Glutamatergic neuron (in vitro differentiated cells): ENCODE data around the gene PSMD11. TPM values are rescaled to one million over a fixed set of nuclear protein-coding genes. Genes with fewer than 3 reads are reported as not detected.

ENCODE experiments used
- DNase-seq: peaks from one replicate; pipeline ENCODE4 v3.0.0; 2022
- H3K27ac Mint-ChIP-seq: one replicate; pipeline ENCODE4 v1.8.0; 2020; ENCODE audit warnings: mild to moderate bottlenecking, mixed read lengths, inconsistent platforms; ENCODE audit not compliant: unreplicated experiment
- H3K27me3 Mint-ChIP-seq: one replicate; pipeline ENCODE4 v1.8.0; 2020; ENCODE audit warnings: mild to moderate bottlenecking, moderate library complexity, mixed read lengths, inconsistent platforms; ENCODE audit not compliant: unreplicated experiment
- H3K36me3 Mint-ChIP-seq: one replicate; pipeline ENCODE4 v1.8.0; 2020; ENCODE audit warnings: mild to moderate bottlenecking, mixed read lengths, inconsistent platforms; ENCODE audit not compliant: unreplicated experiment
- H3K4me1 Mint-ChIP-seq: one replicate; pipeline ENCODE4 v1.8.0; 2020; ENCODE audit warnings: mild to moderate bottlenecking, low read depth, mixed read lengths, inconsistent platforms; ENCODE audit not compliant: unreplicated experiment
- H3K4me3 Mint-ChIP-seq: one replicate; pipeline ENCODE4 v1.8.0; 2020; ENCODE audit warnings: mild to moderate bottlenecking, mixed read lengths, inconsistent platforms; ENCODE audit not compliant: unreplicated experiment
- H3K9me3 Mint-ChIP-seq: one replicate; pipeline ENCODE4 v1.8.0; 2020; ENCODE audit warnings: mild to moderate bottlenecking, moderate library complexity, mixed read lengths, inconsistent platforms; ENCODE audit not compliant: unreplicated experiment
- total RNA-seq: library from RNA; stranded (reverse); fragmentation: NEBNext Ultra II Directional; extraction: Animal tissue kit (Norgen Biotek cat#: 25700); gene quantifications from one replicate; pipeline ENCODE4 v1.2.1, GENCODE V29; 2021; ENCODE audit not compliant: unreplicated experiment
- TF ChIP-seq, protein P1 (sequence below): fragments of 200-600 bp; sonication (generic); IDR thresholded peaks from one replicate; pipeline ENCODE4 v1.5.0; 2021; ENCODE audit not compliant: partially characterized antibody, unreplicated experiment

Gene PSMD11
- total RNA-seq, 1 donor from 2014 or later: 94.1 TPM

- no peak overlapping the region for H3K4me3 Mint-ChIP-seq
Observed at GRCh38 chr17:32471652-32472051, 27.3 kb downstream of the PSMD11 start.

DNA sequence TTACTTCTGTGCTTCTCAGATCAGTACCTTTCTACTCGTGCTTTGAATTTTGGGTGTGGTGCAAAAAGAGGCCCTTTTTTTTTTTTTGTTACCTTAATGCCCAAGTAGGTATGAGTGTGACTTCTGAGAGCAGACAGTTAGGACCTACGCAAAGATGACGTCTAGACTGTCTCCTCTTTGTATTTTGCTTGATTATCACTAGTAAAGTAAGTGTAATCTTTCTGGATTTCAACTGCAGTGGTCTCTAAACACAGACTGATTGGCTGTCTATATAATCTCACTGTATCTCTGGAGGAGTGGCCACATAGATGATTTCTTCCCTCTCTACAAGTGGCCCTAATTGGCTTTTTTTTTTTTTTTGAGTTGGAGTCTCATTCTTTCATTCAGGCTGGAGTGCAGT lies 30.9 kb downstream of the PSMD11 start:
- Mint-ChIP-seq H3K4me3 (no peak overlapping the region), H3K36me3 (no peaks in the 10 kb centered on the region), H3K27ac (no peak overlapping the region), H3K9me3 (peaks cover 2% of the 10 kb centered on the region), H3K27me3 (peaks cover 4% of the 10 kb centered on the region), H3K4me1 (no peaks in the 10 kb centered on the region)
- DNase-seq: no peak
- TF ChIP-seq, protein P1, sequence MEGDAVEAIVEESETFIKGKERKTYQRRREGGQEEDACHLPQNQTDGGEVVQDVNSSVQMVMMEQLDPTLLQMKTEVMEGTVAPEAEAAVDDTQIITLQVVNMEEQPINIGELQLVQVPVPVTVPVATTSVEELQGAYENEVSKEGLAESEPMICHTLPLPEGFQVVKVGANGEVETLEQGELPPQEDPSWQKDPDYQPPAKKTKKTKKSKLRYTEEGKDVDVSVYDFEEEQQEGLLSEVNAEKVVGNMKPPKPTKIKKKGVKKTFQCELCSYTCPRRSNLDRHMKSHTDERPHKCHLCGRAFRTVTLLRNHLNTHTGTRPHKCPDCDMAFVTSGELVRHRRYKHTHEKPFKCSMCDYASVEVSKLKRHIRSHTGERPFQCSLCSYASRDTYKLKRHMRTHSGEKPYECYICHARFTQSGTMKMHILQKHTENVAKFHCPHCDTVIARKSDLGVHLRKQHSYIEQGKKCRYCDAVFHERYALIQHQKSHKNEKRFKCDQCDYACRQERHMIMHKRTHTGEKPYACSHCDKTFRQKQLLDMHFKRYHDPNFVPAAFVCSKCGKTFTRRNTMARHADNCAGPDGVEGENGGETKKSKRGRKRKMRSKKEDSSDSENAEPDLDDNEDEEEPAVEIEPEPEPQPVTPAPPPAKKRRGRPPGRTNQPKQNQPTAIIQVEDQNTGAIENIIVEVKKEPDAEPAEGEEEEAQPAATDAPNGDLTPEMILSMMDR: no peak

More at GRCh38 chr17:32471652-32472051, 27.3 kb downstream of the PSMD11 start:
- Mint-ChIP-seq H3K9me3 (no peaks in the 10 kb centered on the region), H3K4me1 (no peaks in the 10 kb centered on the region), H3K27me3 (peaks cover 4% of the 10 kb centered on the region), H3K36me3 (peaks cover 6% of the 10 kb centered on the region), H3K27ac (no peak overlapping the region)
- TF ChIP-seq, protein P1: no peak
- DNase-seq: no peak

DNA sequence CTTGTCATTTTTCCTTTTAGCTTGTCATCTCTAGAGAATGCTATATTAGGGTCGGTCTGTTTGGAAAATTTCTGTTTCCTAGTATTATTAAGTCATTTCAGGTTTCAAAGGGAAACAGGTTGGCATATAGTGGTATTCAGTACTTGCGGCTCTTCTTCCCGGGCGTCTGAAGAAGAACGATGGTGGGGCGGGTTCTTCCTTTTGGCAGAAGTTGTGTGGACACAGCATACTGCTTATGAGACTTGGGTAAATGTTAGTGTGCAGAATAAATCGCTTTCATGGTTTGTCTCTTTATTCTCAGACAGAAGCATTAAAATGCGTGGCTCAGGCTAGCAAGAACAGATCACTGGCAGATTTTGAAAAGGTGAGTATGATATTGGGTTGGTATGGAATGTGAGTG lies 32.9 kb downstream of the PSMD11 start:
- no peak for DNase-seq
- H3K27ac Mint-ChIP-seq: peak overlapping the region; percentile 6
- no peak overlapping the region for H3K4me3 Mint-ChIP-seq
- no peaks in the 10 kb centered on the region for H3K27me3 Mint-ChIP-seq
- H3K36me3 Mint-ChIP-seq: no peaks in the 10 kb centered on the region
- peaks cover 3% of the 10 kb centered on the region for H3K9me3 Mint-ChIP-seq
- no peaks in the 10 kb centered on the region for H3K4me1 Mint-ChIP-seq
- TF ChIP-seq, protein P1: no peak

DNA sequence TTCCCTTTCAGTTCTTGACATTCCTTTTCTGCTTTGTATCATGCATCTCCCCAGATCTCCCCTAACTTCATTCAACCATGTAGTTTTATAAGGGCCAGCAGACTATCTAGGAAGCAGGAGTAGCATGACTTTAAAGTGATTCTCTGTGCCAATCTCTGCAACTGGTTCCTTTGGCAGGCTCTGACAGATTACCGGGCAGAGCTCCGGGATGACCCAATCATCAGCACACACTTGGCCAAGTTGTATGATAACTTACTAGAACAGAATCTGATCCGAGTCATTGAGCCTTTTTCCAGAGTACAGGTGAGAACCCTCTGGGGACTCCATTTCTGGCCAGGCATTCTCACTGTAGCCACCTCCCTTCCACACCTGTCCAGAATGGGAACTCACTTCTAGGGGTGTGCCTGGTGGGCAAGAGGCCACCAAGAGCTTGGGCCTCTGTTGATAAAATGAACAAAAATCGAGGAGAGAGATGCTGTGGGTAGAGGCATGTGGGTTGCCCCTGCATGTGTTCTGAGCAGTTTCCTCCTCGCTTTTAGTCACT lies 34.8 kb downstream of the PSMD11 start:
- H3K4me1 Mint-ChIP-seq: peaks cover 9% of the 10 kb centered on the region
- no peak overlapping the region for H3K4me3 Mint-ChIP-seq
- DNase-seq: no peak
- TF ChIP-seq, protein P1: no peak
- H3K9me3 Mint-ChIP-seq: peaks cover 3% of the 10 kb centered on the region
- H3K27ac Mint-ChIP-seq: no peak overlapping the region
- H3K36me3 Mint-ChIP-seq: no peaks in the 10 kb centered on the region
- H3K27me3 Mint-ChIP-seq: peaks cover 2% of the 10 kb centered on the region

DNA sequence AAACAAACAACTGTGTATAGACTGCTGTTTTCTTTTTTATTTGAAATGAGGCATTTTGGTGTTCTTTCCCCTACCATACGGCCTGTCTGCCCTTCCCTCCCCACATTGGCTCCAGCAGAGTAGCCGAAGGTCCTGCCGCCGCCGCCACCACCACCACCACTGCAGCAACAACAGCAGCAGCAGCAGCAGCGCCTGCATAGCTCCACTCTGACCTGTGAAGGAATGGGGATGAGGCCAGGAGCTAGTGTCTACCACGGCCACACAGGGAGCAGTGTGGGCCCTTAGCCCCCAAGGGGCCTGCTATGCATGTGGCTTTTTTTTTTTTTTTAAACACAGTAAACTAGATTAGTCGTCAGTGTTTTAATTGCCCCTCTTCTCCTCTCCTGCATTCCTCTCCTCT lies 36.9 kb downstream of the PSMD11 start:
- Mint-ChIP-seq H3K4me3 (no peak overlapping the region), H3K9me3 (peaks cover 10% of the 10 kb centered on the region), H3K27ac (no peak overlapping the region), H3K27me3 (peaks cover 6% of the 10 kb centered on the region), H3K36me3 (no peaks in the 10 kb centered on the region), H3K4me1 (peaks cover 11% of the 10 kb centered on the region)
- no peak for DNase-seq
- TF ChIP-seq, protein P1: no peak
